Nucleus accumbens (tissue), 56 donors: ENCODE measurements around the gene GSDME.

ENCODE experiments used
- DNase-seq, 56 donors: peaks; one replicate each; lab custom pipeline; 2025; lab: John Stamatoyannopoulos, UW

Gene GSDME

DNA sequence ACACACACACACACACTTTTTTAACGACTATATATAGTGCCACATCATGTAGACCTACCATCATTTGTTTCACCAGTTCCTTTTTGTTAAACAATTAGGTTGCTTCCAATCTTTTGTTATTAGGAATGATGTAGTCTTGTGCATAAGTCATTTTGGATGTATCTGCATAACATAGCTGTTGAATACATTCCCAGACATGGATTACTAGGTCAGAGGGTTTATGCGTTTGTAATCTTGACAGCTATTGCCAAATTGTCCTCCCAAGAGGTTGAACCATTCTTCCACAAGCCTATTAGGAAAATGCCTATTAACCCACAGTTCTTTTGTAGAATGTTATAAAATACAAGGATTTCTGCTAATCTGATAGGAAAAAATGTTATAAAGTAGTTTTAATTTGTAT is 96.7 kb downstream of the GSDME start:
- DNase-seq, result no peak

DNA sequence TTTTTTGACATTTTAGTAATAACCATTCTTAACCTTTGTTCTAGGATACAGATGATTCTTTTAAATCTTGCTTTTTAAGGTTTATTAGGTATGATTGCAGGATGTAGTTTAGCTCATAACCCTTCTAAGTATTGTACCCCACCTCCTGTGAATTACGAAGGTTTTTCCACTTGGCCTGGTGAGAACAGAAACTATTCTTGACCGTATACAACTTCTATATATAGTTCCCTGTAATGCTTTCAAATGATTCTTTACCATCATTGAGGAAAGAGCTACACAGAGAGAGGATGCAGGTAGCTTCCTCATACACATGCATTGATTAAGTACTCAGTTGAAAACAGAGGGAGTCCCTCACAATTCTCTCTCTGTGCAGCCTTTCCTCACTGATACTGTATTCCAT is 97.8 kb downstream of the GSDME start:
- no peak for DNase-seq

GRCh38 chr7:24657980-24658379 is 99.3 kb downstream of the GSDME start:
- DNase-seq, result no peak

- DNase-seq, result no peak
Observed at GRCh38 chr7:24656608-24657007, 100.7 kb downstream of the GSDME start.

DNA sequence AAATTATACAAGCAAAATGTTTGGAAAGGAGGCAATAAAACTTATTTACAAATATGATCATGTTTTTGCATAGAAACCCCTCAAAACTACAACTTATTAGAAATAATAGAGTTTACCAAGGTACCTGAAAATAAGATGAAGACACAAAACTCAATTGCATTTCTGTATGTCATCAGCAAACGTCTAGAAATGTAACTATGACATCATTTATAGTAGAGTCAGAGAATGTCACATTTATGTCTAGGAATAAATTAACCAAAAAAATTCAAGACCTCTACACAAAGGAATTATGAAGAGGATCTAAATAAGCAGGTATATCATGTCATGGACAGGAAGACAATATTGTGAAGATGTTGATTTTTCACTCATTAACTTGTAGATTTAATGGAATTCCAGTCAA is 103.0 kb downstream of the GSDME start:
- DNase-seq, result no peak

GRCh38 chr7:24653316-24654085 is 103.8 kb downstream of the GSDME start:
- peak in 5 of 56 donors; percentile 2 to 7 (median 5) for DNase-seq

DNA sequence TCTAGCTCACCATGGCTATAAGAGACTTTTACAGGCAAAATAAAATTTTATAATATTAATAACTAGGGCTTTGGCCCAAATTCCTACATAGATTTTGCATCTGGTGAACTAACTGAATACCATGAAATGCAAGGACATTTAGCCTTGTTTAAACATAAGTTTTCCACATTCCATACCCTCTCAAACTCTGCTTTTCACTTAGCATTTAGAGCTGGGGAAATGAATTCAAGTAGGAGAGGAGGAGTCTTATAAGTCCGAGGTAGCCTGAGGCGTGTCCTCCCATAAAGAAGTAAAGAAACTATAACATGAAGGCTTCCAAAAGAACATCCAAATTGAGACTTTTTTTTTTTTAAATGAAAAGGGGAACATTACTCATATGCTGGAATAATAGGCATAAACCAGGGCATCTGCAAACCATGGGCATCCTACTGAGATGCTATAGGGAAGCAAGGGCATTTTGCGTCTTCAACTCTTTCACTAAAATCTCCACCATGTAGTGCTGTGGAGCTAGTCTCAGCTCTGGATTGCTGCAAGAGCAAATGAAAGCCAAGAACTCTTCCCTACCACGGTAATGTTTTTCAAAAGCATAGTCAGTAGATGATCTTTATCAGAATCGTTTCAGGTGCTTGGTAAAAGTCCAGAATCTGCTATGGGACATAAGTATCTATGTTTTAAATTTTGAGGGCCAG is 104.9 kb downstream of the GSDME start:
- DNase-seq, result peak in 1 of 56 donors; percentile 2
